BJ (cell line): ENCODE data around the gene MCRIP2. TPM values are rescaled to one million over a fixed set of nuclear protein-coding genes. Genes with fewer than 3 reads are reported as not detected.

Source experiments
- CTCF ChIA-PET: fragments of 350-600 bp; formaldehyde crosslinking; extraction: SDS; loops from one replicate; lab custom pipeline; 2021; ENCODE audit warnings: antibody characterized with exemption, inconsistent platforms; lab: Yijun Ruan, JAX
- POLR2A ChIA-PET: fragments of 300-600 bp; sonication (Branson Sonifier 250); formaldehyde crosslinking; extraction: SDS; loops from one replicate; lab custom pipeline; 2021; ENCODE audit warnings: antibody characterized with exemption; lab: Charles Lee
- DNase-seq: peaks from one replicate; pipeline ENCODE4 v3.0.0-alpha.2; 2011; ENCODE audit warnings: low read depth
- H3K27me3 ChIP-seq: 2 replicates; pipeline ENCODE4 v1.6.0; 2011; ENCODE audit warnings: low read length; ENCODE audit not compliant: control insufficient read depth, insufficient read depth
- H3K36me3 ChIP-seq: 2 replicates; pipeline ENCODE4 v1.5.1; 2011; ENCODE audit warnings: low read length; ENCODE audit not compliant: control insufficient read depth, insufficient read depth
- H3K4me3 ChIP-seq: 2 replicates; pipeline ENCODE4 v1.5.1; 2011; ENCODE audit warnings: low read depth, mild to moderate bottlenecking, control low read depth, low read length
- polyA plus RNA-seq: library from polyadenylated mRNA; depleted of rRNA; stranded (reverse); fragments of >200 nt; gene quantifications from 2 replicates; pipeline ENCODE4 v1.2.3, GENCODE V29; 2011
- TF ChIP-seq, protein P1 (sequence below): IDR thresholded peaks from 2 replicates; pipeline ENCODE4 v1.5.1; 2011; ENCODE audit warnings: low read depth, mild to moderate bottlenecking, control low read depth, inconsistent platforms, low read length, moderate library complexity; ENCODE audit not compliant: insufficient read depth

MCRIP2 gene
- polyA plus RNA-seq, 1 experiment, result 16.5 TPM

DNA sequence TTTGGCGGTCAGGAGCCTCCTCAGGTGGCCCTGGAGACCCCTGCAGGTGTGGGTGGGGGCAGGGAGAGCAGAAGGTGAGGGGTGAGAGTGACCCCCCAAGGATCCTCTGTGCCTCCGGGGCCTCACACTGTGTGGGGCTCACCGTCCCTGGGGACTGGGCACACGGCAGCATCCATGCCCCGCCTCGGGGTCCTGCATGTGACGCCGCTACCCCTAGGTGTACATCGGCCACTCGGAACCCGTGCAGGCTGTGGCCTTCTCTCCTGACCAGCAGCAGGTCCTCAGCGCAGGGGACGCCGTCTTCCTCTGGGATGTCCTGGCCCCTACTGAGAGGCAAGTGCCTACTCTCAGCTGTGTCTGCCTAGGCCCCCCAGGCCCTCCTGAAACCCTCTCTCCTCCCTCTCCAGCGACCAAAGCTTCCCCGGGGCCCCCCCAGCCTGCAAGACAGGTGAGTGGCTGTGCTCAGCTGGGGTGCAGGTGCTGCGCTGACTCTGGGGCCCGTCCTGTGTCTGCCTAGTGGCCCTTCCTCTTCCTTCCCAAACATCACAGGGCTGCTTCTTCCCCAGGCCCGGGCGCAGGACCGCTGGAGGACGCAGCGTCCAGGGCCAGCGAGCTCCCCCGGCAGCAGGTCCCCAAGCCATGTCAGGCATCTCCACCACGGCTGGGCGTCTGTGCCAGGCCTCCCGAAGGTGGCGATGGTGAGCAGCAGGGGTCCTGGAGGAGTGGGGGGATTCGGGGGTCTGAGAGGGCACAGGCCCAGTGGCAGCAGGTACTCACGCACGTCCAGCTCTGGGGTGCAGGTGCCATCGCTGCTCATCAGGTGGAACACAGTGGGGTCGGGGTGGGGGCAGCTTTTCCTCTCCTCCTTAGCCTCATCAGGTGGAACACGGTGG, 17.3 kb downstream of the MCRIP2 start:
- Histone ChIP-seq H3K36me3 (peaks cover 7% of the 10 kb centered on the region), H3K27me3 (no peaks in the 10 kb centered on the region), H3K4me3 (no peak overlapping the region)
- ChIA-PET POLR2A (no interaction called here), CTCF (interaction anchor here (1.7 kb wide), 1 partner anchor 65 kb away, joined by 5 read pairs; no protein-coding TSS in a partner anchor)
- DNase-seq, result no peak
- TF ChIP-seq, protein P1, sequence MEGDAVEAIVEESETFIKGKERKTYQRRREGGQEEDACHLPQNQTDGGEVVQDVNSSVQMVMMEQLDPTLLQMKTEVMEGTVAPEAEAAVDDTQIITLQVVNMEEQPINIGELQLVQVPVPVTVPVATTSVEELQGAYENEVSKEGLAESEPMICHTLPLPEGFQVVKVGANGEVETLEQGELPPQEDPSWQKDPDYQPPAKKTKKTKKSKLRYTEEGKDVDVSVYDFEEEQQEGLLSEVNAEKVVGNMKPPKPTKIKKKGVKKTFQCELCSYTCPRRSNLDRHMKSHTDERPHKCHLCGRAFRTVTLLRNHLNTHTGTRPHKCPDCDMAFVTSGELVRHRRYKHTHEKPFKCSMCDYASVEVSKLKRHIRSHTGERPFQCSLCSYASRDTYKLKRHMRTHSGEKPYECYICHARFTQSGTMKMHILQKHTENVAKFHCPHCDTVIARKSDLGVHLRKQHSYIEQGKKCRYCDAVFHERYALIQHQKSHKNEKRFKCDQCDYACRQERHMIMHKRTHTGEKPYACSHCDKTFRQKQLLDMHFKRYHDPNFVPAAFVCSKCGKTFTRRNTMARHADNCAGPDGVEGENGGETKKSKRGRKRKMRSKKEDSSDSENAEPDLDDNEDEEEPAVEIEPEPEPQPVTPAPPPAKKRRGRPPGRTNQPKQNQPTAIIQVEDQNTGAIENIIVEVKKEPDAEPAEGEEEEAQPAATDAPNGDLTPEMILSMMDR, result no peak

DNA sequence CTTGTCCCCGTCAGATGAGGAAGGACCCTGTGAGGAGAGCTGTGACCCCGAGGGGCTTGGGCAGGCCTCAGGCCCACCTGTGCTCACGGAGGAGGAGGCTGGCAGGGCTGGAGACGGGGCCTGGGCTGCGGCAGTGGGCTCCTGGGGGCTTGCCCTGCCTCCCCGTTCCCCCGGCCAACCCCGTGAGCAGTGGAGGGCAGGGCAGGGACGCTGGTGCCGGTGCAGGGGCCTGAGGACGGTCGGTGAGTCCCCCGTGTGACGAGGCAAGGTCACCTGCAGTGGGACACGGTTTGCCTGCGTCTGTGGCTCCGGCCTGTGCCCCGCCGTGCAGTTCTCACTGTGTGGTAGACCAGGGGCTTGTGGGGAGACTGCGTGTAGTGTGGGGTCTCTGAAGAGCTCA, 18.0 kb downstream of the MCRIP2 start:
- TF ChIP-seq, protein P1, result no peak
- Histone ChIP-seq H3K27me3 (no peaks in the 10 kb centered on the region), H3K4me3 (no peak overlapping the region), H3K36me3 (peaks cover 7% of the 10 kb centered on the region)
- ChIA-PET POLR2A (no interaction called here), CTCF (interaction anchor here (1.5 to 2.2 kb wide), 3 partner anchors 7 to 66 kb away, joined by 3 to 8 read pairs (median 5); no protein-coding TSS in a partner anchor)
- no peak for DNase-seq

DNA sequence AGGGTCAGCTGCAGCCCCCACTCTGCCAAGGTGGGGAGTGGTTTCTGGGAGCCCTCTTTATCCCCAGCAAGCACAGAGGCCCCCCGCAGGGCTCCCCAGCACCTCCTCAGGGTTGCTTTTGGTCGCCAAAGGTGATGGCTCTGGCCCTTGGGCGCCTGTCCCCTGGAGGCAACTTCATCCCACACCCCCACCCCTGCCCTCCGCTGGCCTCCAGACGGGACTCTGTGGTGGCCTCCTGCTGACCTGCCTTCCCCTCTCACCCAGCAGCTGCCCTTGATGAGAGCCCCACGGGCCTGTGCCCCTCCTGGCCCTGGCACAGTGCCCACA, 18.5 kb downstream of the MCRIP2 start:
- DNase-seq, result no peak
- TF ChIP-seq, protein P1, result no peak
- CTCF ChIA-PET, result interaction anchor here (1.0 to 2.4 kb wide), 6 partner anchors 8 to 67 kb away, joined by 3 to 8 read pairs (median 4); partner anchors contain the start of genes MCRIP2 and STUB1
- POLR2A ChIA-PET, result no interaction called here
- Histone ChIP-seq H3K27me3 (no peaks in the 10 kb centered on the region), H3K36me3 (peaks cover 7% of the 10 kb centered on the region), H3K4me3 (no peak overlapping the region)

DNA sequence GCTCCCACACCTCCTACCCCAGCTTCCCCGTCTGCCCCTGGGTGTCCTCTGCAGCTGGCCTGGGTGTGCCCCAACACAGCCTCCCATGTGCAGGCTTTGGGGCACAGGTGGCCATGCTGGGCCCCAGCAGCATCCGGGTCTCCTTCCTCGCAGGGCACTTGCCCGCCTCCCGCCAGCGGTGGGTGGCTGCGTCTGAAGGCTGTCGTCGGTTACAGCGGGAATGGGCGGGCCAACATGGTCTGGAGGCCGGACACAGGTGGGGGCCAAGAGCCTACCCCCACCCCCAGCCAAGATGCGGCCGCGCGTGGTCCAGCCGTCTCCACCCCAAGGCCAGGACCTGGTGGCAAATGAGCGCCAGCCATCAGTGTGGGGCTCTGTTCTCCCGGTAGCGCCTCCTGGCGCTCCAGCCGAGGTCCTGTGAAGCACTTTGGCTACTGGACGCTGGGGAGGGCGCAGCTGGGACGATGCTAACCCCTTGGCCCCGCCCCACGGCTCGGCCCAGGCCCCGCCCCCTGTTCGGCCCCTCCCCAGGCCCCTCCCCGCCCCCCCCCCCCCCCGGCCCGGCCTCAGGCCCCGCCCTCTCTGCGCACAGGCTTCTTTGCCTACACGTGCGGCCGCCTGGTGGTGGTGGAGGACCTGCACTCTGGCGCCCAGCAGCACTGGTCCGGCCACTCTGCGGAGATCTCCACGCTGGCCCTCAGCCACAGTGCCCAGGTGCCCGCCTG, 19.0 kb downstream of the MCRIP2 start:
- H3K36me3 ChIP-seq, result peaks cover 5% of the 10 kb centered on the region
- no peaks in the 10 kb centered on the region for H3K27me3 ChIP-seq
- H3K4me3 ChIP-seq, result no peak overlapping the region
- CTCF ChIA-PET, result interaction anchor here (0.7 to 2.4 kb wide), 8 partner anchors 8 to 67 kb away, joined by 3 to 8 read pairs (median 4); partner anchors contain the start of genes MCRIP2 and STUB1
- TF ChIP-seq, protein P1, result peak; percentile 54
- DNase-seq, result no peak
- POLR2A ChIA-PET, result no interaction called here
